GM18511 (cell line): ENCODE data around the gene ADIG.
"Not testable (repeated sequence)": the region's sequence is repeated elsewhere in the genome, so short reads cannot be mapped to it uniquely, and the experiment has no call there.

Experiments
- ATAC-seq: cut with Tn5 transposase; IDR thresholded peaks from one replicate; pipeline ENCODE4 v1.9.1; 2021; ENCODE audit warnings: mild to moderate bottlenecking, moderate library complexity; ENCODE audit not compliant: unreplicated experiment

ADIG gene

GRCh38 chr20:38569747-38570525, 11.1 kb upstream of the ADIG start:
- no peak for ATAC-seq

GRCh38 chr20:38573413-38573812, 7.6 kb upstream of the ADIG start:
- ATAC-seq, result no peak

- no peak for ATAC-seq
These were observed 1.6 kb upstream of the ADIG start for GRCh38 chr20:38579219-38579910.

GRCh38 chr20:38579921-38580320, 1.1 kb upstream of the ADIG start:
- ATAC-seq, result no peak

- no peak for ATAC-seq
These were observed 897 bp downstream of the ADIG start for GRCh38 chr20:38581830-38582358.

- no peak for ATAC-seq
These were observed 2.3 kb downstream of the ADIG start for GRCh38 chr20:38583306-38583705.

GRCh38 chr20:38584099-38584763, 3.2 kb downstream of the ADIG start:
- ATAC-seq, result no peak

- no peak for ATAC-seq
These were observed 4.6 kb downstream of the ADIG start for GRCh38 chr20:38585404-38586180.

- no peak for ATAC-seq
These were observed 5.2 kb downstream of the ADIG start for GRCh38 chr20:38586181-38586525.

GRCh38 chr20:38588303-38588702, 7.3 kb downstream of the ADIG start:
- no peak for ATAC-seq

GRCh38 chr20:38589351-38589750, 8.4 kb downstream of the ADIG start:
- ATAC-seq, result no peak

GRCh38 chr20:38589967-38590675, 9.1 kb downstream of the ADIG start:
- no peak for ATAC-seq

- ATAC-seq, result no peak
These were observed 9.9 kb downstream of the ADIG start for GRCh38 chr20:38590676-38591473.

- ATAC-seq, result no peak
These were observed 10.7 kb downstream of the ADIG start for GRCh38 chr20:38591474-38592410.

GRCh38 chr20:38592411-38592790, 11.4 kb downstream of the ADIG start:
- ATAC-seq, result not testable (repeated sequence)

GRCh38 chr20:38594281-38594680, 13.3 kb downstream of the ADIG start:
- ATAC-seq, result not testable (repeated sequence)

GRCh38 chr20:38595886-38596285, 14.9 kb downstream of the ADIG start:
- ATAC-seq, result not testable (repeated sequence)

GRCh38 chr20:38599410-38599882, 18.4 kb downstream of the ADIG start:
- no peak for ATAC-seq
